Measurements from ENCODE around the gene SLC33A1.

DNA sequence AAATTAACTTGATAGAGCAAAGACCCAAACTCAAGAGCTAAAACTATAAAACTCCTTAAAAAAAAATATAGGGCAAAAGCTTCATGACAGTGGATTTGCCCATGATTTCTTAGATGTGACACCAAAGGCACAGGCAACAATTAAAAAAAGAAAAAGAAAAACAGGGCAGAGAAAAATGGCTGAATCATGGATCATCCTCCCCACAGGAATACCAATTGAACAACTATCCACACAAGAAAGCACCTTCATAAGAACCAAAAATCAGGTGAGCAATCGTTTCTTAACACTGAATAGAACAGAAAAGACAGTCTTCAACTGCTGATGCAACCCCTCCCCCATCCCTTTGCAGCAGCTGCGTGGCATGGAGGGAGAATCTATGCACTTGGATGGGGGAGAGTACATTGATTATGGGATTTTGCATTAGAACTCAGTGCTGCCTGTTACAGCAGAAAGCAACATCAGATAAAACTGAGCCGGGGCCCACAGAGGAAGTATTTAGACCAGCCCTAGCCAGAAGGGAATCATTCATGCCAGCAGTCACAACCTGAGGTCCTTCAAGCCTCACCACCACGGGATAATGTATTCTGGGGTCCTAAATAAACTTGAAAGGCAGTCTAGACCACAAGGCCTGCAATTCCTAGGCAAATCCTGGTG lies 63.8 kb downstream of the SLC33A1 start:
- TF ChIP-seq, protein P1, sequence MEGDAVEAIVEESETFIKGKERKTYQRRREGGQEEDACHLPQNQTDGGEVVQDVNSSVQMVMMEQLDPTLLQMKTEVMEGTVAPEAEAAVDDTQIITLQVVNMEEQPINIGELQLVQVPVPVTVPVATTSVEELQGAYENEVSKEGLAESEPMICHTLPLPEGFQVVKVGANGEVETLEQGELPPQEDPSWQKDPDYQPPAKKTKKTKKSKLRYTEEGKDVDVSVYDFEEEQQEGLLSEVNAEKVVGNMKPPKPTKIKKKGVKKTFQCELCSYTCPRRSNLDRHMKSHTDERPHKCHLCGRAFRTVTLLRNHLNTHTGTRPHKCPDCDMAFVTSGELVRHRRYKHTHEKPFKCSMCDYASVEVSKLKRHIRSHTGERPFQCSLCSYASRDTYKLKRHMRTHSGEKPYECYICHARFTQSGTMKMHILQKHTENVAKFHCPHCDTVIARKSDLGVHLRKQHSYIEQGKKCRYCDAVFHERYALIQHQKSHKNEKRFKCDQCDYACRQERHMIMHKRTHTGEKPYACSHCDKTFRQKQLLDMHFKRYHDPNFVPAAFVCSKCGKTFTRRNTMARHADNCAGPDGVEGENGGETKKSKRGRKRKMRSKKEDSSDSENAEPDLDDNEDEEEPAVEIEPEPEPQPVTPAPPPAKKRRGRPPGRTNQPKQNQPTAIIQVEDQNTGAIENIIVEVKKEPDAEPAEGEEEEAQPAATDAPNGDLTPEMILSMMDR (conservative IDR thresholded peaks at IDR 0.05; ENCODE audit: low read length): no peak
- TF ChIP-seq EZH2phosphoT487 (IDR thresholded peaks at IDR 0.05; ENCODE audit: borderline replicate concordance, low read depth, low read length): no peak
